Left renal cortex interstitium (tissue), 4 donors: ENCODE measurements around the gene RPTOR. TPM values are rescaled to one million over a fixed set of nuclear protein-coding genes. Genes with fewer than 3 reads are reported as not detected.

Source experiments
- DNase-seq, 4 donors: peaks; one replicate each; pipeline ENCODE4 v3.0.0-alpha.2; 2013; ENCODE audit warnings: low read depth in 4 of 4, low spot score in 2 of 4, missing footprints in 1 of 4
- polyA plus RNA-seq, 4 donors: library from polyadenylated mRNA; unstranded; fragments of 120-200 nt; gene quantifications; one replicate each; pipeline ENCODE4 v1.2.1, GENCODE V29; 2013; ENCODE audit not compliant: insufficient read length in 4 of 4

RPTOR gene
- polyA plus RNA-seq, 4 donors, result 16.5 to 25.0 (median 19.7) TPM

GRCh38 chr17:80511222-80512180 is 33.1 kb upstream of the RPTOR start:
- no peak for DNase-seq

GRCh38 chr17:80512233-80512632 is 32.4 kb upstream of the RPTOR start:
- no peak for DNase-seq

GRCh38 chr17:80513201-80513600 is 31.4 kb upstream of the RPTOR start:
- no peak for DNase-seq

GRCh38 chr17:80513892-80514291 is 30.7 kb upstream of the RPTOR start:
- DNase-seq, result no peak

- no peak for DNase-seq
Observed at GRCh38 chr17:80516171-80516932, 28.3 kb upstream of the RPTOR start.

- no peak for DNase-seq
Observed at GRCh38 chr17:80517641-80518040, 27.0 kb upstream of the RPTOR start.

- DNase-seq, result no peak
Observed at GRCh38 chr17:80518392-80518791, 26.2 kb upstream of the RPTOR start.

GRCh38 chr17:80519091-80519781 is 25.4 kb upstream of the RPTOR start:
- no peak for DNase-seq

- no peak for DNase-seq
Observed at GRCh38 chr17:80520810-80521455, 23.7 kb upstream of the RPTOR start.

- DNase-seq, result no peak
Observed at GRCh38 chr17:80523054-80523744, 21.4 kb upstream of the RPTOR start.

- no peak for DNase-seq
Observed at GRCh38 chr17:80523956-80524712, 20.5 kb upstream of the RPTOR start.

GRCh38 chr17:80526116-80526910 is 18.3 kb upstream of the RPTOR start:
- DNase-seq, result no peak

GRCh38 chr17:80527016-80527645 is 17.5 kb upstream of the RPTOR start:
- DNase-seq, result no peak

- no peak for DNase-seq
Observed at GRCh38 chr17:80528536-80528935, 16.1 kb upstream of the RPTOR start.

- no peak for DNase-seq
Observed at GRCh38 chr17:80529104-80529903, 15.3 kb upstream of the RPTOR start.

GRCh38 chr17:80529904-80530292 is 14.7 kb upstream of the RPTOR start:
- DNase-seq, result no peak

GRCh38 chr17:80531400-80531799 is 13.2 kb upstream of the RPTOR start:
- DNase-seq, result no peak
